ENCODE data around the gene FPGS. TPM values are rescaled to one million over a fixed set of nuclear protein-coding genes. Genes with fewer than 3 reads are reported as not detected.

FPGS gene
- polyA plus RNA-seq, 3 donors: 45.4 to 53.4 (median 50.6) TPM

DNA sequence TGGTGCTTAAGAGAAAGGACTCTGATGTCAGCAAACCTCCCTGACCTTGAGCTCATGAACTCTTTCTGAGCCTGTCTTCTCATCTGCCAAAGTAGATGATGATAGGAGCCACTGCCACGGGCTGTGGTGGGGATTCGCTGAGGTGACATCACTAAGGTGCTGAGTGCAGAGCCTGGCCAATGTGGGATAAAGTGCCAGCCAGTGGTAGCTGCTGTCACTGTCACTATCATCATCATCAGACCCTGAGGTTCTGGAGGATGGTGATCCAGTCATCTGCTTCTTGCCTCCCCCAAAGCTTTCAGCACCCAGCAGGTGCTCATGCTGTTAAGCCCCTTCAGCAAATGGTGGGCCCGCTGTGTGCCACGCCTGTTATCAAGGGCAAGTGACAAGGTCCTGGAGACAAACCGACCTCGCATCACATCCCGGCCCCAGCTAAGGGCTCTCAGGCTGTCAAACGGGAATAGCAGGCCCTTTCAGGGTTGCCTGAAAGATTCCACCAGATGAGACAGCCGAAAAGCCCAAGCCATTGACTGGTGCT is 6.4 kb downstream of the FPGS start:
- DNase-seq: no peak

DNA sequence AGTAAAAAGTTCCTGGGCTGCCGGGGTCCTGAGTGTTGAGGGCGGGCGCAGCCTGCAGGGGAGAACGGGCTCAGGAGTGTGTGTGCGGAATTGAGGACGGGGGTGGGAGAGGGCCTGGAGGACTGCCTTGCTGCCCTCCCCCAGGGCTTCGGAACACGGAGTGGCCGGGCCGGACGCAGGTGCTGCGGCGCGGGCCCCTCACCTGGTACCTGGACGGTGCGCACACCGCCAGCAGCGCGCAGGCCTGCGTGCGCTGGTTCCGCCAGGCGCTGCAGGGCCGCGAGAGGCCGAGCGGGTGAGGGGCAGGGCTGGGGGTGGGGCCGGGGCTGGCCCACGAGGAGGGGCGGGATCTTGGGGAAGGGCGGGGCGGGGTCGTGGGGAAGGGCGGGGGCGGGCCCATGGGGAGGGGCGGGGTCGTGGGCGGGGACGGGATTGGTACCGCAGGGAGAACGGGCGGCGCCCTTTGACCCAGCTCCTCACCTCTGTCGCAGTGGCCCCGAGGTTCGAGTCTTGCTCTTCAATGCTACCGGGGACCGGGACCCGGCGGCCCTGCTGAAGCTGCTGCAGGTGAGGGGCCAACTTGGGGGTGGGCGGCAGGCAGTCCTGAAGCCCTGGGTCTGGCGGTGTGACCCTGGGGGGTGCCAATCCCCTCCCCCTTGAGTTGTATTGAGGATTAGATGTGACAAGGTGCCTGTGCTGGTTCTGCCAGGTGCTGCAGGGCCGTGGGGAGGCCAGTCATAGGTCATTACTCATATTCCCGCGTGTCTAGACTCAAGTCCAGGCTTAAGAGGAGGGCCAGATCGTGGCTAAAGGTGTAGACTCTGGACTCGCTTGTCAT is 7.1 kb downstream of the FPGS start:
- DNase-seq: no peak

DNA sequence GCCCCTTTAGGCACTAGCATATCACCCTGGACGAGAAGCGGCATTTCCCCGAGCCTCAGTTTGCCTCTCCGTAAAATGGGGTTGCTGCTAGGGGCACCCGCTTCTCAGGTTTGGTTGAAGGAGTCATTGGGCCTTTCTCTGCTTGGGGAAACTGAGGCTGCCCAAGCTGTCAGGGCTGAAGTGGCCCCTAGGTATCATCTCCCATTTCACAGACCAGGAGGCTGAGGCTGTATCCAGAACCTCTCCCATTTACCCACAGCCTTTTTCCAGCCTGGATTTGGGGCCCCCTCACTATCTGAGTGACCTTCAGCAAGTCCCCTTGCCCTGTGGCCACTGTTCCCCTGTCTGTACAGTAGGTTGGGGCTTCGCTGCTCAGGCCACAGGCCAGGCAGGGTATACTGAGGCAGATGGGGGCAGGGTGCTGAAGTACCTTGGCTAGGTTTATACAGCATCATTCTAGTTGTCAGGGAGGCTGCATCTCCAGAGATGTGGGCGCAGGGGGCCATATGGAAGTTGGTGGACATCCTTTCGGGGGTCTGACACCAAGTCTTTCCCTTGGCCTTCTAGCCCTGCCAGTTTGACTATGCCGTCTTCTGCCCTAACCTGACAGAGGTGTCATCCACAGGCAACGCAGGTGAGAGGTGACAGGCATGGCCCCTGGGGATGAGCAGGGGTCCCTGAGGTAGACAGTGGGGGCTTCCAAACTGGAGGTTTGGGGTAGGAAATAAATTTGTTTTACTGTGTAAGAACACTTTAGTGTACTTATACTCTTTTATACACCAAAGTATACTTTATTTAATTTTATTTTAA is 7.9 kb downstream of the FPGS start:
- no peak for DNase-seq

- DNase-seq: no peak
Measured at GRCh38 chr9:127812011-127812410, 9.3 kb downstream of the FPGS start.

- DNase-seq: no peak
Measured at GRCh38 chr9:127812936-127813675, 10.4 kb downstream of the FPGS start.

DNA sequence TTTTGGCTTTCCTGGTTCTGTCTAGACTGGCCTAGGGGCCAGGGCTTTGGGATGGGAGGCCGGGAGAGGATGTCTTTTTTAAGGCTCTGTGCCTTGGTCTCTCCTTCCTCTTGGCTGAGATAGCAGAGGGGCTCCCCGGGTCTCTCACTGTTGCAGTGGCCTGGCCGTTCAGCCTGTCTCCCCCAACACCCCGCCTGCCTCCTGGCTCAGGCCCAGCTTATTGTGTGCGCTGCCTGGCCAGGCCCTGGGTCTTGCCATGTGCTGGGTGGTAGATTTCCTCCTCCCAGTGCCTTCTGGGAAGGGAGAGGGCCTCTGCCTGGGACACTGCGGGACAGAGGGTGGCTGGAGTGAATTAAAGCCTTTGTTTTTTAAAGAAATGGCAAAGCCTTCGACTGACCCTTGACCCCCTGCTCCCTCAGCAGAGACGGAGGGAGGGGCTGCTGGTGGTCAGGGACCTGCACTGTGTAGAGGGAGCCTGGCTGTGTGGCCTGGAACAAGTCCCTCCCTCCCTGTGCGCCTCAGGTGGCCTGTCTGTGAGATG is 11.1 kb downstream of the FPGS start:
- no peak for DNase-seq

GRCh38 chr9:127814619-127815511 is 12.2 kb downstream of the FPGS start:
- DNase-seq: no peak

- DNase-seq: no peak
Measured at GRCh38 chr9:127815512-127816361, 13.1 kb downstream of the FPGS start.

GRCh38 chr9:127816362-127816725 is 13.7 kb downstream of the FPGS start:
- no peak for DNase-seq

DNA sequence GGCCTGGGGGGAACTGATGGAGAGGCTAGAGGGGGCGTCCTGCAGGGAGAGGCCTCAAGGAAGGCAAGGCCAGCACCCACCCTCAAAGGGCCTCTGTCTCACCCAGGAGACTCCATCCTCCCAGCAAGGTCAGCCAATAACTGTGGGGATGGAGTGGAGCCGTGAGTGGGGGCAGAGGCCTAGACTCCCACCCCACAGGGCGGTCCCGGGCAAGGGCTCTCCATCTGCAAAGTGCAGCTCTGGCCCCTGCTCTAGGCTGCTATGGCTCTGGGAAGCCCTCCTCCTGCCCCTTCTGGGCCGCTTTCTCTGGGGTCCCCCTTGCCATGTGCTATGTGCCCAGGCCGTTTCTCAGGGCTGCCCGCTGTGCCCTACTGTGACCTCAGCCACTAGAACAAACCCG is 14.0 kb downstream of the FPGS start:
- no peak for DNase-seq

DNA sequence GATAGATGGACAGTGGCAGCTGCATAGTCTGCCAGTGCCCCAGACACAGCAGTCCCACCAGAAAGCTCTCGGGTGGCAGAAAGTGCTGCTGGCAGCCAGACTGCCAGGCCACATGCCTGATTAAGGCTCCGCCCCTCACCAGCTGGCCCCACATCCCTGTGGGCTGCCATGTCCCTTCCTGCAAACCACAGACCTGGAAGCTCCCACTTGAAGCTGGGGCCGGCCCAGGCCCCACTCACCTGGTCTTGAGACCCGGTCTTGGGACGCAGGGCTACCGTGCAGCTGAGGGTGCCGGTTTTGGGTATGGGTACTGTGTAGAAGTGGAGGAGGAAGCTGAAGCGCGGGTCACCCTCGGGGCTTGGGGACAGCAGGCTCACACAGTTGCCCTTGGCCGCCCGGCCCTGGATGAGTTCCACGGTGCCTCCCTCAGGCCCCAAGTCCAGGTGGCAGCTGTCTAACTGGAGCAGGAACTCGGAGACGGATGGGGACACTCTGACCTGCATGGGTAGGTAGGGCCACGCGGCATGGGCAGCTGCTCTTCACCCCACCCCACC is 15.3 kb downstream of the FPGS start:
- DNase-seq: no peak

- no peak for DNase-seq
Measured at GRCh38 chr9:127818574-127818973, 15.9 kb downstream of the FPGS start.

DNA sequence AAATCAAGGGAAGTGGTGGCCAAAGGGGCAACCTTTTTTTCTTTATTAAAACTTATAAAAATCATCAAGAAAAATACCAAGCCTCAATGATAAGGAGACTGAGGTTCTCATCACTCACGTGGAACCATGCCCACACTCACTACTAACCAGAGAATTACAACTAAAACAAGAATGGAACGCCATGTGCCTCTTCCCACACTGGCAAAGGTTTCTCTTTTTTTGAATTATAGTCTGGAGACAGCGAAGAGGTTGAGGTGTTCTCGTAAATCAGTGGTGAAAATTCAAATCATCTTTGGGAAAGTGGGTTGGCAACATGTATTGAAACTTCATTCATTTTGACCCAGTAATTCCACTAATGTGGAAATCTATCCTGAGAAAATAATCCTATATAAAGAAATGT is 19.4 kb downstream of the FPGS start:
- DNase-seq: no peak

- DNase-seq: no peak
Measured at GRCh38 chr9:127825319-127826051, 22.8 kb downstream of the FPGS start.

- DNase-seq: no peak
Measured at GRCh38 chr9:127826253-127826913, 23.7 kb downstream of the FPGS start.

DNA sequence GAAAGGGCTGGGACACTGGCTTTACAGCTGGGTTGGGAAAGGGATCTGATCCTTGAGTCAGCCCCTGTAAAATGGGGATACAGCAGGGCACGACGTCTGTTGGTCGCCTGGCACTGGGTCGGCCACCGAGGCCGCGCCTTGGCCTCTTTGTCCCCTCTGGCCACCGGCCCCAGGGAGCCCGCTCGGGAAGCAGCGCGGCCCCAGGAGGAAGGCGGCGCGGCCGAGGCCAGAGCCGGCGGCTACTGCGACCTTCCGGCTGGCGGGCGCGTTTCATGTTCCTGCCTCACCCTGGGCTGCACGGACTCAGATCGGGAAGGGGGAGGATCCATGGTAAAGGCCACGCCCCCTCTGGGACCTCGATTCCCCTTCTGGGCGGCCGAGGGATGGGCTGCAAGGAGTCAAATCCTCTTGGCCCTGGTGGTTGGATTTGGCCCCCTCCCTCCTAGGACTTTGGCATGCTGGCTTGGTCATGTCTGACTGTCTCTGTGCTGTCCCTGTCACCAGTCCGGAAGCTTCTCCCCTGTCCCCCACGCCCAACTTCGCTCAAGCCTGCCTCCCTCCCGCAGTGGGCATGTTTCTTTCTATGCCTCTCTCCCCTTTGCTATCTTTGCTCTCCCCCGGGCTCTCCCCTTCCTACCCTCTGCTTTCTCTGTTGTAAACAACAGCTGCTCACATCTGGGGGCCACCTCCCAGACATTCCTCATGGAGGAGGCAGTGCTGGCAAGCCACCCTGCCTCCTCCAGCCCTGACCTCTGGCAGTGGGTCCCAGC is 25.8 kb downstream of the FPGS start:
- DNase-seq: peak; percentile 87

DNA sequence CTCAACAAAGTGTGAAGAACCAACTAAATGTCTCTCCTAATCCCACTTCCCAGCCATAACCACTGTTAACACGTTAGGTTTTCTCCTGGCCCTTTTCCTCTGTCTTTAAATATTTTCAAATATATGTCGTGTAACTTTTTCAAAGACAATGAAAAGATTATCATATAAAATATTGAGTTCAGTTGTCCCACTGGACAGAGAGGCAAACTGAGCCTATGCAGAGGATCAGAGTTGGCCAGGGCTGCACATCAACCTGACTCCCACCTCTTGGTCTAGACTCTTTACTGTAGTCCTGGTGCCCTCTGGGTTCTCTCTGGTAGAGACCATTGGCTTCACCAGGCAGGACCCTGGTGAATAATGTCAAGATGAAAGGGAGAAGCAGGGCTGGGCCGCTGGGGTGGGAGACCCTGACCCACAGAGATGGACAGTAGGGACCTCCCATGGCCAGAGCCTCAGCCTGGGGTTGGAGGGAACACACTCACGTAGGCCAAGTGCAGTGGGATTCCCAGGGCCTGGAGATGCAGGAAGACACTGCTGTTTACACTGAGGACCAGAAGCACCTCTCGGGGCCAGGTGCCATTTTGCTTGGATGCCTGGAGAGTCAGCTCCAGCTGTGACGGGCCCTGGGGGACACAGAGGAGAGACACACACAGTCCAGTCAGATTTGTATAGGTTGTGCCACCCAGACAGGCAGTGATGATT is 26.7 kb downstream of the FPGS start:
- no peak for DNase-seq

Data from renal pelvis (tissue), 4 donors.